ENCODE measurements around the gene ANKRD49. TPM values are rescaled to one million over a fixed set of nuclear protein-coding genes. Genes with fewer than 3 reads are reported as not detected.
"Not testable (repeated sequence)": the region's sequence is repeated elsewhere in the genome, so short reads cannot be mapped to it uniquely, and the experiment has no call there.

ANKRD49 gene, protein sequence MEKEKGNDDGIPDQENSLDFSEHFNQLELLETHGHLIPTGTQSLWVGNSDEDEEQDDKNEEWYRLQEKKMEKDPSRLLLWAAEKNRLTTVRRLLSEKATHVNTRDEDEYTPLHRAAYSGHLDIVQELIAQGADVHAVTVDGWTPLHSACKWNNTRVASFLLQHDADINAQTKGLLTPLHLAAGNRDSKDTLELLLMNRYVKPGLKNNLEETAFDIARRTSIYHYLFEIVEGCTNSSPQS
- 11.2 and 15.7 TPM in 2 replicates for total RNA-seq

- DNase-seq: peak; percentile 99
These were observed at the start of gene ANKRD49, which contains the start of gene MRE11 for GRCh38 chr11:94493281-94494125. TSS of gene ANKRD49 (plus strand) at chr11:94493984. CDS start at chr11:94496694, 2,710 bp downstream. TSS of gene MRE11 (minus strand) at chr11:94493844. CDS start at chr11:94492801, 1,043 bp downstream.

DNA sequence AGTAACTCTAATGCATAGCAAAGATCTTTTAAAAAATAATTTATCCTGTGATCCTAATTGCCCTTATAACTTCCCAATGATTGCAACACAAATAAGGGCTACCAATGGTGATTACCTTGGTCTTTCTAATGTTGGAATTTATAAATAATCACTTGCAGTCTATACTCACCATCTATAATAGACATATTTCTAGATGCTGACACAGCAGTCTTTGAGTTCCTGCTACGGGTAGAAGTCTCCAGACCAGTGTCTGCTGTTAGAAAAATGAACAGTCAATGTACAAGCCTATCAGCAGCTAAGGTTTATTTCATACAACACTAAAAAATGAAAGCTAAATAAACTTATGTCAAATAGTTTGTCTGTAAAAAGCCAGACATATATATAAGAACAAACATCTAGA is 48.1 kb upstream of the ANKRD49 start:
- DNase-seq: no peak

DNA sequence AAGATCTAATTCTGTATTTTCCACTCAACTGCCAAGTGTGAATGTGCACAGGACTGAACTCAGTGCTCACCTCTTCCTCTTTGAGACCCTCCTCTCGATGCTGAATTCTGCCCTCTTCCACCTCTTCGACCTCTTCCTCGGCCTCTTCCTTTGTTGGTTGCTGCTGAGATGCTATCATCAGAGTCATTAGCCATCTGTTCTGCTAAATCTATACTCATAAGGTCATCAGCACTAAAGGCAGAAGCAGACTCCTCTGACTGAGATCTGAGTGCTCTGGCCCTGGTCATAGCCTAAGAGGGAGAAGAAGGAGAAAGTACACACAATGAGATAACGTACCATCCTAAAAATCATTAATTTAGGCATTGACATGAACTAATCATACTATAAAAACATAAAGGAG is 46.6 kb upstream of the ANKRD49 start:
- DNase-seq: no peak

DNA sequence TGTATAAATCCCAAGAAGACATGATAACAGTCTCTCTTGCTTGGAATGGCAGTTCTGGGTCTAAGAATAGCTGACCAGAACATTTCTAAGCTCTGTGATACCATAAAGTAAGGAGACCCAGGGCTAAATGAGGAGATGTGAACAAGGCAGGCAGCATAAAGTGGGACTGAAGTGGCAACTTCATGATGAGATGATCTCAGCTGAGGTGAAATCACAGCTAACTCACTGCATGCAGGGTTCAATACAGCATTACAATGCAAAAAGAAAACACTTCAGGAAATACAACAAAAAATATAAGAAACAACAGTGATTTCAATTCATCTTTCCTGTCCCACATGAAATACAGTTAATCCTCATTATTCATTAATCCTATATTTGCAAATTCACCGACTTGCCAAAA is 44.8 kb upstream of the ANKRD49 start:
- DNase-seq: no peak

GRCh38 chr11:94449437-94449836 is 44.3 kb upstream of the ANKRD49 start:
- DNase-seq: peak; percentile 50

- peak; percentile 30 for DNase-seq
These were observed 43.7 kb upstream of the ANKRD49 start for GRCh38 chr11:94450048-94450447.

- no peak for DNase-seq
These were observed 40.8 kb upstream of the ANKRD49 start for GRCh38 chr11:94452988-94453387.

DNA sequence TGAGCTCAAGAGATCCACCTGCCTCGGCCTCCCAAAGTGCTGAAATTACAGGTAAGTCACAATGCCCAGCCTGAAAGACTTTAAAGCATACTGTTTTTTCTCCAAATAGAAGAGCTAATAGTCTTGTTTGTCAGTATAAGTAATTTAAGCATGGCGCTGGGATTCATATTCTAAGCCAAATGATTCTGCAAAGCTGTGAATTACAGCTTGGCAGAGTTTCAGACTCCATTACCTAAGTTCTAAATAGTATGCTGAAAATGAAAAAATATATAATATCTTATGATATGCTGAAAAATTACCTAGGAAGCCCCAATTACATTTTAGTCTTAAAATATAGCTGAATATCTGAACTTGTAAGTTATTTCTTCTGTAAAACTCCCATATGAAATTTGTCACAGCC is 39.5 kb upstream of the ANKRD49 start:
- DNase-seq: no peak

DNA sequence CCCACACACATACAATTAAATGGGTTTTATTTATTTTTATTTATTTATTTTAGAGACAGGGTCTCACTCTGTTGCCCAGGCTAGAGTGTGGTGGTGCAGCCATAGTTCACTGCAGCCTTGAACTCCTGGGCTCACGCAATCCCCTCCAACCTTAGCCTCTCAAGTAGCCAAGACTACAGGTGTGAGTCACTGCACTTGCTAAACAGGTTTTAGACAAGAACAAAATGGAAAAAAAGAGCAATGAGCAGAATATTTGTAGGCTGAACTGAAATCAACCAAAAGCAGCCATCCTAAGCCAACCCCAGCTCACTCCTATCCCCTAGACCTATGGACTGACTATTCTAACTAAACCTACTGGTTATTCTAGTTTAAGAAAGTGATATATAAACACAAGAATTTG is 37.9 kb upstream of the ANKRD49 start:
- DNase-seq: no peak

DNA sequence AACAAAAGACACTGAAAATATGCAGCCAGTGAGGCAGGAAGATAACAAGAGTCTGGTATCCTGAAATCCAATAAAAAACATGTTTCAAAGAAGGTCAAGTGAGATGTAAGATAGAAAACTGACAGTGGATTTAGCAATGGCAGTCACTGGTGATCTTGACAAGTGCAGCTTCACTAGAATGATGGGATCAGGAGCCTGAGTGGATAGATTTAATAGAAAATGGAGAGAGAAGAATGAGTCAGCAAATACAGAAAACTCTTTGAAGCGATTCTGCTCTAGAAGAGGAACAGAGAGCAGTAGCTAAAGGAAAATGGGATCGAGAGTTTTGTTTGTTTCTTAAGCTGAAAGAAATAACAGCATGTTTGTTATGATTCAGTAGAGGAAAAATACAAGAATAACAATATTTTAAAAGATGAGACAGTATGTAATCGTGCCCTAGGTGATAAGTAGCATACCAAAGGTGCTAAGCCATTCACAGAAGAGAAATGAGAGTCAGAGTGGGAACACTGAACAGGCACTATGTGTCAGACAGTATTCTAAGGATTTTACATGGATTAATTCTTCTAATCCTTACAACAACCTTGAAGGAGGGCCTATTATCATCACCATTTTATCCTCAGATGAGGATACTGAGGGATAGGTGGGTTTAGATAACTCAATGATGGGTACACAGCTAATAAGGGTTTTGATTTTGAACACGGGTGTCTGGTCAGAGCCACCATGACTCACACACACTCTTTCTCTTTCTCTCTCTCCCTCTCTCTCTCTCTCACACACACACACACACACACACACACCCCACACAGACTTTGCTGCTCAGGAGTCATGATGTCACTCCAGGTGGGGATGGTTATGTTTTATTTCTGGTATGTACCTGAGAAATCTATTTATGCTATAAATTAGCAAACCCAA is 36.4 kb upstream of the ANKRD49 start:
- no peak for DNase-seq

DNA sequence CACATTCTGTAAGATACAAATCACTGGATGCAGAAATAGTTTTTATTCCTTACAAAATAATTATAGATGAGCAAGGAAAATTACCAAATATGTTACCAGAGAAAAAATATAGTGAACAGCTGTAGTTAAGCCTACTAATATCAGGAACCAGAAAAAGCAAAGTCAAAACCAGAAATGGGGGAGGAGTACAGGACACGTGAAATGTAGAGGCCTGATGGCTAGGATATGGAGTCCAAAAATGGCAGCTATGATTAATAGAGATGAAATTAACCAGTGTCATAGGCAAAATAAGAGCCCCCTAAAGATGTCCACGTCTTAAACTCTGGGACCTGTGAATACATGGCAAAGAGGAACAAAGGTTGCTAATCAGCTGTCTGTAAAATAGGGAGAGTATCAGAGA is 34.2 kb upstream of the ANKRD49 start:
- DNase-seq: no peak

DNA sequence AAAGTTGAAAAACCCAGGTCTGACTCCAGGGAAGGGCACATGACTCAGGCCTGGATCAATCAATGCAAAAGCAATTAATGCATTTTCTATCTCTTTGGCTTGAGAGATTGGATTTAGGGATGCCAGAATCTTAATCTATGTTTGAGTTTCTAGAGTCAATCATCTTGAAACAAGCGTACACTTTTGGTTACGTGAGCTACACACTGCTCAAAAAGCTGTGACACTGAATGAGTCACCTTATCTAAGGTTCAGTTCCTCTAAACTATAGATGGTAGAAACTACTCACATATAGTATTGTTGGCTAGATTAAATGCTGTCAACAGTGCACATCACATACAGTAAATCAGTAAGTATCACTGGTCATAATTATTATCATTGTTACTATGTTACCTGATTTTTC is 24.4 kb upstream of the ANKRD49 start:
- DNase-seq: no peak

- no peak for DNase-seq
These were observed 20.6 kb upstream of the ANKRD49 start for GRCh38 chr11:94472916-94473799.

DNA sequence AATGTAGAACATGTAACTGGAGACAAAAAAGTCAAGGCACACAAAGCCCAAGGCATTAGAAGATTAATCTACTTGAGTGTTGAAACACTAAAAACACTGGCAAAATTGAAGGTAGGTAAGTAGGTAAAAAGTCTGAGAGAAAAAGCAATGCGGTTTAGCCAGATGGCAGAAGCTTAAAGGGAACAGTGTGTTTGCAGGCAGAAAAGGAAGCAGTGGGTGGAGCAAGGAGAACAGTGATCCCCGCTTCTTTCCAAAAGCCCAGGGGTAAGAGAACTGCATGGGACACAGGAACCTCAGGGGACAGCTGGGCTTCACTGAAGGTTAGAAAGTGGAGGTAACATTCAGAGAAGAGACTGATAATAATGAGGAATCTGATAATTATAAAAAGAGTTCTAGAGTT is 16.2 kb upstream of the ANKRD49 start:
- no peak for DNase-seq

DNA sequence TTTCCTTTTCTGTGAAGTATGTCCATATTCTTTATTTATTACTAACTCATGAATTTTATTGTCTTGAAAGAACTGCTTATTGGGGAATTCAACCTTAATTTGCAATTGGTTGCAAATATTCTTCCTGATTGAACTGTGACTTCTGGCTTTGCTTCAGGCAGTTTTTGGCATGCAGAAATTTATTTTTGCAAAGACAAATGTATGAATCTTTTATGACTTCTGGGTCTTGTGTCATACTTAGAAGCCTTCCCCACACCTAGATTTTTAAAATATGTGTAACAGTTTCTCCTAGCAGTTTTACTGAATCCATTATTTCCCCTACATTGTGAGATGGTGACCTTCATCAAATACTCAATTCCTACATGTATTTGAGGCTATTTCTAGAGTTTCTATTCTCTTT is 12.4 kb upstream of the ANKRD49 start:
- DNase-seq: no peak

- no peak for DNase-seq
These were observed 7.7 kb upstream of the ANKRD49 start for GRCh38 chr11:94486068-94486467.

DNA sequence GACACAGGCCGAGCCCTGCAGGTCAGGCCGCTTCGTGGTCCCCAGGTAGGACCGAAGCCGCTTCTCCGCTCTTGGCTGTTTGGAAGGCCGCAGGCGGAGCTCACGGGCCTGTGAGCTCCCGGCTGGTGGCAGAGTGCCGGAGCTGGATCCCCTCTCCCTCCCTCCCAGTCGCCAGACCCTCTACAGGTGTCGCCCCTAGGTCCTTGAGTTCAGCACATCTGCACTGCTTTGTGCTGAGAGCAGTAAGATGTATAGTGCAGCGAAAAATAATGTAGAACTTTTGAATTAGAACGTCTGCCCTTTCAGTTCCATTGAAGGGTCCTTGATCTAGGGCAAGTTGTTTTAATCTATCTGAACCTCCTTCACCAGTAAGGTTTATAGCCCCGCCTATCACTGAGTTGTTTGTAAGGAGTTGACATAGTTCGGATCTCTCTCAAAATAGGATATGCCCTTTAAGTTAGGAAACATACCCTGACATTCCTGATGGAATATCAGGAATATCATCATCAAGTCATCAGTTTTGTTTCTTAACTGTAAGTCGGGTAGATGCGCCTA is 419 bp downstream of the ANKRD49 start:
- no peak for DNase-seq

- DNase-seq: no peak
These were observed 6.4 kb downstream of the ANKRD49 start for GRCh38 chr11:94500181-94500580.

DNA sequence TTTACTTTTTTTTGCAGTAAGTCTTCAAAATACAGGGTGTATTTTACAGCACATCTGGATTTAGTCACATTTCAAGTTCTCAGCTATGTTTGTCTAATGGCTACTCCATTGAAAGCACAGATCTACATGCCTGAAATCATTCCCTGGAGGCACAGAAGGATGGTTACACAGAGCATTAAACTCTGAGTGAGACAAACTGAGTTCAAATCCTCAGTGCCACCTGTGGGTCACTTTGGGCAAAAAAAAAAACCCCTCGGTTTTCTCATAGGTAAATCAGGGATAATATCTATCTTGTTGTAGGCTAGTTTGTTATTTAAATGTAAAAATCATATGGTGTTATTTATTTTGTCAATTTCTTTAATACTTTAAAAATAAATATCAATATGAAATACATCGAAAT is 7.7 kb downstream of the ANKRD49 start:
- no peak for DNase-seq

DNA sequence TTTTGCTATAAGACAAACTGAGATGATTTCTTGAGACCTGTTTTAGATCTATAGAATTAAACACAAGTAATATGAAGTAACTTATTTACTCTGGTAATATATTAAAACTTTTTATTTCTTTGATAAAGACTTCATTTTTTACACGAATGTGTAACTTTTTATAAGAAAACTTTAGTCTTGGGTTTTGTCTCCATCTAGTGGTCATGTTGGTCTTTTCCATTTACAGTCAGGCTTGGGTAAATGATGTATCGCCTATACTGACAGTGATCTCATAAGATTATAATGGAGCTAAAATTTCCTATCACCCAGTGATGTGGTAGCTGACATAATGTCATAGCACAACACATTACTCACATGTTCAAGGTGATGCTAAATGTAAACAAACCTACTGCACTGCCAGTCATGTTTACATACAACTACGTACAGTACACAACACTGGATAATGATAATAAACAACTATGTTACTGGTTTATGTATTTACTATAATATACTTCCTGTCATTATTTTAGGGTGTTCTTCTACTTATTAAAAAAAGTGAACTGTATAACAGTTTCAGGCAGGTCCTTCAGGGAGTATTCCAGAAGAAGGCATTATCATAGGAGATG is 11.0 kb downstream of the ANKRD49 start:
- DNase-seq: peak; percentile 81

- not testable (repeated sequence) for DNase-seq
These were observed 12.7 kb downstream of the ANKRD49 start for GRCh38 chr11:94506513-94506912.

Data from dermis blood vessel endothelial cell (primary cell).